GM19372 (cell line): ENCODE measurements around the gene SSBP3.
"Not testable (repeated sequence)": the region's sequence is repeated elsewhere in the genome, so short reads cannot be mapped to it uniquely, and the experiment has no call there.

Experiments used
- ATAC-seq: cut with Tn5 transposase; IDR thresholded peaks from one replicate; pipeline ENCODE4 v1.9.1; 2021; ENCODE audit warnings: mild to moderate bottlenecking, low read depth, moderate library complexity; ENCODE audit not compliant: unreplicated experiment

Gene SSBP3

DNA sequence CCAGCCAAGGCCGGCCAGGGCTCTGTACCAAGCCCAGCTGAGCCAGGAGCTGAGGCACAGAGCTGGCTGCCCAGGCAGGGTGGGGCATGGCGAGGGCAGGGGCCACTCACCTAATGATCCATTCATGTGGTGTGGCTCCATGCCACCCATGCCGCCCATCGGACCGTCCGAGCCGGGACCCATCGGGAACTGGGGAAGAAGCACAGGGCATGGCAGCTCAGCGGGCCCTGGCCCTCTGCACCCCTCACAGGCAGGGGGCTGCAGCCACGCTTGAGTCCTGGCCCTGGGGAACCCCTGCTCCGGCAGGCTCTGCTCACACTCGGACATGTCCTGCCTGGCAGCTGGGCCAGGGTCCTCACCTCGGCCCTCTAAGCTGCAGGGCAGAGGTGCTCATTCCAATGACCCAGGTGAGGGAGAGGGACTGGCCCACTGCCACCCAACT is 177.5 kb downstream of the SSBP3 start:
- no peak for ATAC-seq

DNA sequence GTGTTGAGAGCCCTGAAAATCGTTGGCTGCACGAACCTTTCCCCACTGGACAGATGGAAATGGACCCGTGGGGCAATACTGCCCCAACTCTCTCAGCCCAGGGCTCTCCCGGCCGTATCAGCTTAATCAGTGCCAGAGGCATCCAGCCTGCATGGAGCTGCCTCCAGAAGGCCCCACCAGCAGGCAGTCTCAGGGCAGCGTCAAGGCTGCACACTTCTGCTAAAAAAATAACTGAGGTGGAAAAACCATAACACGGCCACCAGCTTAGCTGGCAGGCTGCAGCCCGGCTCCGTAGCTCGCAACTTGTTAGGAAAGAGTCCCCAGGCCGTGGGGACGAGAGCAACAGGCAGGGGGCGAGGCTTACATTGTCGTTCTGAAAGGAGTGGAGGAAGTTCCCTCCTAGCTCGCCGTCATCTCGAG is 178.3 kb downstream of the SSBP3 start:
- ATAC-seq: no peak

DNA sequence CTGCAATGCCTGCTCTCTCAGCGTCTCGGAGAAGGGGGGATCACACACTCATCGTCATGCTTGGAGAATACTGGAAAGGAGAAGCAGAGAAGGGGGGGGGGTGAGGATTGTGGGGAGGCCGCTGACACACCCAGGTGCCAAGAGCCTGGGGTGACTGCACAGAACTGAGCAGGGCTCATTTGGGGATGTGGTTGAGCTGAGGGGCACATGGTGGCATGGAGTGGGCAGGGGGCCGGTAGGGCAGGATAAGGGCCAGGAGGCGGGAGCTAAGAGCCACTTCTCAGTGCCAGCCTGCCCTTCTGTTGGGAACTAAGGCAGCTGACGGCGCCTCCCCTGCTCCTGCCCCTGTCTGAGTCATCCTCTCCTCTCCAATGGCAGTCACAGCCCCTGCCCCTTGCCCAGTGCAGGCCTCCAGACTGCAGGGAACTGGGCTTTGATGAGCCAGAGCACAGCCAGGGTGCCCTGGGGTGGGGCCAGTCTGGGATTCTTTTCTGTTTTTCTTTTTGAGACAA is 179.0 kb downstream of the SSBP3 start:
- ATAC-seq: no peak

GRCh38 chr1:54225986-54226559 is 180.1 kb downstream of the SSBP3 start:
- ATAC-seq: no peak

GRCh38 chr1:54225378-54225777 is 180.8 kb downstream of the SSBP3 start:
- no peak for ATAC-seq

- ATAC-seq: no peak
These were observed 182.0 kb downstream of the SSBP3 start for GRCh38 chr1:54224233-54224632.

DNA sequence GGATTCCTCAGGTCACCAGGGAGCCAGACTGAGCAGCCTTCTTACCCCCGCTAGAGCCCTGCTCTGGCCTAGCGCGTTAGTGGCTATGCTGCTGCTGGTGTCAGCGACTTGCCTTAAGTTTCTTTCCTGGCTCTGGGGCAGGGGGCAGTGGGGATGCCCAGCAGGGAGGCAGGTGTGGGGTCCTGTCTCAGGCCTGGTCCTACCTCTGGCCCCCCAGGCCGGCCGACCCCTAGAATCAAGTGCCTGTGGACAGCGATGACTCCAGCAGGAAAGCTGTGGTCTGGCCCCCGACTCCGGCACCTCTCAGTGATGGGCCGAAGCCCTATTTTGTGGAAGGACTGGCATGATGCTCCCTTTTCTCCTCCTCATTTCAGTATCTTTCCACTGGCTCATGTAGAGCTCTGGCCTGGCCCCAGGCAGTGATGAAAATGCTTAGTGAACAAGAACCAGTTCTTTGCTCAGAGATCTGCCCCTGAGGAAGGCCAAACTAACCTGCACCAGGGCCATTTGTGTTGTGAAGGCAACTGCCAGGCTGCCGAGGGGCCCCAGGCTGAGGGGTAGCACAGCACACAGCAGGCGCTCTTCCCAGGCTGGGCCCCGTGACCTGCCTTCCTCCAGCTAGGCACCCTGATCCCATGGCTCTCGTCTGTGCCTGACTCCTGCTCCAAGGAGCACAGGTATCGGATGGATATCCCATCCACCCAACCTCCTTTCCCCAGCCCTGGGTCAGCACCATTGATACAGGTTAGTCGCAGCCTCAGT is 182.6 kb downstream of the SSBP3 start:
- no peak for ATAC-seq

GRCh38 chr1:54222711-54223110 is 183.5 kb downstream of the SSBP3 start:
- ATAC-seq: no peak

DNA sequence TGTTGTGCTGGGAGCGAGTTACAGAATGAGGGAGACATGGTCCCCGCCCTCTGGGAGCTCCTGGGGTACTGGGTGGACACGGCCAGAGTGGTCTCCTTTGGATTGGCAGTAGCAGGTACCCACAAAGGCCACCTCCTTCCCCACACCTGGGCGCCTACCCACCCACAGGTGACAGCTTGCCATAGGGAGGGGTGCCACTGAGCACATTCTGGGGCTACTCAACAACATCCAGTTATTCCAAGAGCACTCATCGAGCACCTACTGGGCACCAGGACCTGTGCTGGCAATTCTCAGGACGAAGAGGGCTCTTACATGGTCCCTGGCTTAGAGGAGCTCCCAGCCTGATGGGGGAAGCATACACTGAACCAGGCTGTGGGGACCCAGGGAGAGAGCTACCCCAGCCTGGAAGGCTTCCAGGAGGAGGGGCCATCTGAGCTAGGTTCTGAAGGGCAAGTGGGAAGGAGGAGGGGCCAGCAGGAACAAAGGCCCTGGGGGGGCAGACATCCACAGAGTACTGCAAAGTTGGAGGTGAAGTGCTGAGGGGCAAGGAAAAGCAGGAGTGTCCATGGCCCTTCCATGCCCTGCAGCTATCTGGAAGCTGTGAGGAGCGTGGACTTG is 184.2 kb downstream of the SSBP3 start:
- no peak for ATAC-seq

DNA sequence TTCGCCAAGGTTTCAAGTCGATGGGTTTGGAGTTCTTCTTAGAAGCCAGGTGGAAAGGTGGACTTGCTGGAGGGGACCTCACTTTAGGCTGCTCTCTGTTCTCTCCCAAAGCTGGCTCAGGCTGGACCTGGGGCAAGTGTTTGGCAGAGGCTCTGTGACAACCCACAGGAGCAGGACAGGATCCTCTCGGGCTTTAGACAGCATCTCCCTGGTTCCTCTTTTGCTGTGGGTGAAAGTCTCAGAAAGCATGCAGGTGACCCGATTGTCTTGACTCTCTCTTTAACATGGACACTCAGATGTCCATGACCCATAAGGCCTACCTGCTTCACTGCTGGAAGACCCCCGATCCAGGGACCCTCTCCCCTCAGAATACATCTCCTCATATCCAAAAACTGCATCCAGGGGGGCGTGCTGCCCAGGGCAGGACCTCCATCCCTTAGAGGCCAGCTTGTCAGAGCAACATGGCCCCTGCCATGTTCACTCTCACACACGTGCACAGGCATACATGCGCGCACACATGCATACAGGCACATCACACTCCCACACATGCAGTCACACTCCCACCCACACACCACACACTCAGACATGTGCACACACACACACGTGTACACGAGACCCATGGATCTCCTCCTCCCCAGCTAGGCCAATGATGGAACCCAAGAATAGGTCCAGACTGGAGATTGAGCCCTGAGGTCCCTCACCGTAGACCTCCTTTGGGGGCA is 184.9 kb downstream of the SSBP3 start:
- ATAC-seq: no peak

DNA sequence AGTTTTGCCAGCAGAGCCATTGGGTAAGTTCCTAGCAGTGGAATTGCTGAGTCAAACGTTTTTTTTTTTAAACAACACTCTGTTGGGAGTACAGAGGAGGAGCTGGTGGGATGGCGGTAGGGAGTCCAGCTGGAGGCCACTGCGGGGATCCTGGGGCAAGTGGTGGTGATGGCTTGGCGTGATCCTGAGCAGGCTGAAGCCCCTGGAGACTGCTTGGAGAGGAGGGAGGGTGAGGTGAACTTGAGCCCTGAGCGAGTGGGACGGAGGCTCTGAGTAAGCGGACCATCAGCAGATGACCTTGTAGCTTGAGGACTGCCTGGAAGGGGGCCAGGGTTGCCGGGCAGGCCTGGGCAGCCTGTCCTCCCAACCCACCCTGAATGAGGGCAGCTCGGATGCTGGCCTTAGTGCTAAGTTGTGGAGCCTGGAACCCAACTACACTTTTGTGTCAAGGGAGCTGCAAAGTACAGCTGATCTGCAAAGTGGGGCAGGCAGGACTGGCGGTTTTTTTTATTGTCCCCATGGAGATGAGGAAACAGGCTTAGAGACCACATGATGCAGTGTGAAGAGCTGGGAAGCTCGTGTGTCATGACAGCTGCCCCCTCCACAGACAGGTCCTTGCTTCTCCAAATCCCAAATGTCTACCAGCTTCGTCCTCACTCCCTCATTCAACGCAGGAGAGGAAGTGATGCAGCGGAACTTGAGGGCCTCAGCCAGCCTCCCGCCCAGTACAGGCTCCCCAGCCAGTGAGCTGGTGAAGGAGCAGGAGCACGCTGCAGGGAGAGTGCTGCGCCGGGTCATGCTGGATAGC is 186.0 kb downstream of the SSBP3 start:
- ATAC-seq: no peak

DNA sequence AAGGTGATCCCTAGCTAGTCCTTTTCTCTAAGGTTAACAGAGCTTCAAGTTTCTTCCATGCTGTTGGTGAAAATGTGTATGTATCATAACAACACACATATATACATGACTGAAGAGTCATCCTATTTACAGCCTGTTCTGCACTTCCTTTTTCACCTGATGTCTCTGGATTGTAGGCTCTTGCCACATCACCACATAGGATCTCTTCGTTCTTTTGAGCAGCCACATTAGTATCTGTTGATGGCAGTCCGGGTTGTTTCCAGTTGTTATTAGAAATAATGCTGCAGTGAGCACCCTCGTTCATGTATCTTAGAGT is 186.5 kb downstream of the SSBP3 start:
- ATAC-seq: no peak

GRCh38 chr1:54218883-54219687 is 187.1 kb downstream of the SSBP3 start:
- ATAC-seq: no peak

DNA sequence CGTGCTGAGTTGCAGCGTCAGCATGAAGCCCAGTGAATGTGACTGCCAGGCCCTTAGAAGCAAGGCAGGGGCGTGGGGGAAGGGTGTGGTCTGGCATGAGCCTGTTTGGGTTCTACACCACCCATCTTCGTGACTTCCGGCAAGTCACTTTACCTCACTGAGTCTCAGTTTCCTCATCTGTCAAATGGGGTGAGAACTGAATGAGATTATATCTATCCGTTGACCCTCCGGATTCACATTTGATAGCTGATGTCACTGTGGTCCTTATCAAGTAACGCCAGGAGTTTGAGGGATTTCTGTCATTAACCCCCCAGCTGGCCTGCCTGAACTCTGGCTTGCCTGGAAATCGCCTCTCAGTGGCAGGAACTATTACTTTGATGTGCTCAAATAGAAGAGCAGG is 190.7 kb downstream of the SSBP3 start:
- no peak for ATAC-seq

- ATAC-seq: no peak
These were observed 193.3 kb downstream of the SSBP3 start for GRCh38 chr1:54212872-54213271.

GRCh38 chr1:54207896-54208295 is 198.3 kb downstream of the SSBP3 start:
- not testable (repeated sequence) for ATAC-seq

DNA sequence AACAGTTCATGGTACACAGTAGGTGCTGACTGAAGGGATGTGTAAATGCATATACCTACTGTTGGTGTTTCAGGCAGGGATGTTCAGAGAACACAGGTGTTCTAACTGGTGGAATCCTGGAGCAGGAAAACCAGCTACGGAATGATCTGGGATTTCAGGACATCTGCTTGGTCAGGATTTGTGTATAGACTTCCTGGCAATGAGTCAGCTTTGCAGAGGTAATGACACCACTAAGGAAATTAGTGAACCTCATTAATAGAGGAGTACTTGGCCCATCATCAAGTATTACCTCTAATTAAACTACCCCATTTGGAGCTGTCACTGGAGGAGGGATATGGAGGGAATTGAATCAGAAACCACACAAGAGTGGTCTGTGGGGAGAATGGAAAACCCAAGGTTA is 198.9 kb downstream of the SSBP3 start:
- no peak for ATAC-seq

- no peak for ATAC-seq
These were observed 202.0 kb downstream of the SSBP3 start for GRCh38 chr1:54204199-54204598.

DNA sequence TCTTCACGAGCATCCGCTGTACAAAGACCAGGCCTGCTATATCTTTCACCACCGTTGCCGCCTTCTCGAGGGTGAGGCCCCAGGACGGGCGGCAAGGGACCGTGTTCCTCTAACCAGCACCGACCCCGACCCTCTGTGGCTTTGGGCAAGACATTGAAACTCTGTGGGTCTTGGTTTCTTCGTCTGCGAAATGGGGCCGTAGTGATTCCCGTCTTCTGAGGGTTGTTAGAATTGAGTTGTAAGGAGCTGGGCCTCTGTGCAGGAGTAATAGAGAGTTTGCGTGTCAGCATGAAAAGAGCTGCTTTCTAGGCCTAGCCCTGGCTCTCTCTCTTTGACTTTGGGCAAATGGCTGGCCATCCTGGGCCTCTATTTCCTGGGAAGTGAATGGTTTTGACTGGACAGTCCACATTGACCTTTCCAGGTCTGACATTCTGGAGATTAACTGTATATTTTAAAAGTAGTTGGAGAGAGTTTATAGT is 205.6 kb downstream of the SSBP3 start:
- peak; percentile 2 for ATAC-seq
